Keratinocyte (primary cell): ENCODE data around the gene SLC66A2. TPM values are rescaled to one million over a fixed set of nuclear protein-coding genes. Genes with fewer than 3 reads are reported as not detected.

ENCODE experiments used
- DNase-seq: peaks from one replicate; pipeline ENCODE4 v3.0.0-alpha.2; 2011; ENCODE audit warnings: low read depth, missing footprints, low spot score
- FAIRE-seq: peaks from 2 replicates; lab custom pipeline; 2011; peaks lifted over from hg19 to GRCh38; lab: Jason Lieb, UNC
- H2AFZ ChIP-seq: 2 replicates; pipeline ENCODE4 v1.6.0; 2012; ENCODE audit warnings: low read length, control low read depth, inconsistent platforms; ENCODE audit not compliant: control insufficient read depth
- H3K27ac ChIP-seq: 2 replicates; pipeline ENCODE4 v1.5.1; 2011; ENCODE audit warnings: low read length; ENCODE audit not compliant: control insufficient read depth, insufficient read depth
- H3K27me3 ChIP-seq: 3 replicates; pipeline ENCODE4 v1.6.0; 2011; ENCODE audit warnings: low read length; ENCODE audit not compliant: control insufficient read depth, insufficient read depth; ENCODE audit errors: extremely low read depth
- H3K36me3 ChIP-seq, 2 experiments: 2 replicates in 1 of 2; 3 replicates in 1 of 2; pipeline ENCODE4 v1.5.1; 2011; ENCODE audit warnings: low read length in 2 of 2, mild to moderate bottlenecking in 1 of 2; ENCODE audit not compliant: control insufficient read depth in 2 of 2, insufficient read depth in 2 of 2; ENCODE audit errors: extremely low read depth in 1 of 2
- H3K4me1 ChIP-seq: 3 replicates; pipeline ENCODE4 v1.5.1; 2011; ENCODE audit warnings: low read length; ENCODE audit not compliant: control insufficient read depth, insufficient read depth; ENCODE audit errors: extremely low read depth
- H3K4me2 ChIP-seq: 3 replicates; pipeline ENCODE4 v1.6.0; 2011; ENCODE audit warnings: low read depth, low read length; ENCODE audit not compliant: control insufficient read depth, insufficient read depth; ENCODE audit errors: extremely low read depth
- H3K4me3 ChIP-seq, 3 experiments: fragments of 200-600 bp in 1 of 3; sonication (generic) in 1 of 3; 2 replicates in 2 of 3; 3 replicates in 1 of 3; pipeline ENCODE4 v1.5.1; 2011 to 2016; ENCODE audit warnings: low read length in 3 of 3, mild to moderate bottlenecking in 3 of 3, control low read depth in 2 of 3, inconsistent platforms in 1 of 3, low read depth in 1 of 3, mixed read lengths in 1 of 3, mixed run types in 1 of 3, moderate library complexity in 1 of 3; ENCODE audit not compliant: control insufficient read depth in 2 of 3, insufficient read depth in 2 of 3; ENCODE audit errors: extremely low read depth in 1 of 3
- H3K79me2 ChIP-seq: 2 replicates; pipeline ENCODE4 v1.6.0; 2012; ENCODE audit warnings: low read length; ENCODE audit not compliant: control insufficient read depth, insufficient read depth
- H3K9ac ChIP-seq: 3 replicates; pipeline ENCODE4 v1.6.0; 2011; ENCODE audit warnings: low read length; ENCODE audit not compliant: control insufficient read depth, insufficient read depth; ENCODE audit errors: extremely low read depth
- H3K9me1 ChIP-seq: 3 replicates; pipeline ENCODE4 v1.6.0; 2011; ENCODE audit warnings: low read length; ENCODE audit not compliant: control insufficient read depth, insufficient read depth; ENCODE audit errors: extremely low read depth
- H3K9me3 ChIP-seq: 2 replicates; pipeline ENCODE4 v1.5.1; 2012; ENCODE audit warnings: low read depth, low read length; ENCODE audit not compliant: control insufficient read depth
- H4K20me1 ChIP-seq: 3 replicates; pipeline ENCODE4 v1.6.0; 2011; ENCODE audit warnings: low read length; ENCODE audit not compliant: control insufficient read depth, insufficient read depth; ENCODE audit errors: extremely low read depth
- CTCF ChIP-seq, 3 experiments: IDR thresholded peaks in 1 of 3; conservative IDR thresholded peaks in 1 of 3; optimal IDR thresholded peaks in 1 of 3; 2 replicates in 2 of 3; 3 replicates in 1 of 3; pipeline versions ENCODE3 to v1.5.1; 2011; ENCODE audit warnings: low read length in 3 of 3, mild to moderate bottlenecking in 3 of 3, moderate library complexity in 2 of 3, control low read depth in 1 of 3, inconsistent platforms in 1 of 3; ENCODE audit not compliant: insufficient read depth in 2 of 3; ENCODE audit errors: extremely low read depth in 1 of 3
- EZH2 ChIP-seq: IDR thresholded peaks from one replicate; pipeline ENCODE4 v1.6.1; 2012; ENCODE audit warnings: inconsistent platforms, mild to moderate bottlenecking, low read length, moderate library complexity
- dilution Hi-C: fragments of 300-500 bp; cut with MboI; formaldehyde crosslinking; loops from one replicate; pipeline ENCODE4 v1.7.0; 2020; ENCODE audit warnings: low sequenced_read_pairs; ENCODE audit not compliant: extremely low pct_ligation_motif_present
- polyA plus RNA-seq, 5 experiments: library from polyadenylated mRNA; depleted of rRNA in 3 of 5; stranded (reverse) in 3 of 5; stranded (forward) in 1 of 5; unstranded in 1 of 5; fragments of >200 nt; gene quantifications; 1 replicate in 1 of 5; 2 replicates in 3 of 5; 3 replicates in 1 of 5; pipeline versions ENCODE4 v1.2.1 to v1.2.3, GENCODE V29; 2011 to 2012; ENCODE audit warnings: missing spikeins in 2 of 5, low read depth in 1 of 5, low replicate concordance in 1 of 5

The SLC66A2 gene
- polyA plus RNA-seq, 1 donor (not counting 4 experiments of a cell fraction or from before 2014, with no cell fraction given), result 16.3 TPM

DNA sequence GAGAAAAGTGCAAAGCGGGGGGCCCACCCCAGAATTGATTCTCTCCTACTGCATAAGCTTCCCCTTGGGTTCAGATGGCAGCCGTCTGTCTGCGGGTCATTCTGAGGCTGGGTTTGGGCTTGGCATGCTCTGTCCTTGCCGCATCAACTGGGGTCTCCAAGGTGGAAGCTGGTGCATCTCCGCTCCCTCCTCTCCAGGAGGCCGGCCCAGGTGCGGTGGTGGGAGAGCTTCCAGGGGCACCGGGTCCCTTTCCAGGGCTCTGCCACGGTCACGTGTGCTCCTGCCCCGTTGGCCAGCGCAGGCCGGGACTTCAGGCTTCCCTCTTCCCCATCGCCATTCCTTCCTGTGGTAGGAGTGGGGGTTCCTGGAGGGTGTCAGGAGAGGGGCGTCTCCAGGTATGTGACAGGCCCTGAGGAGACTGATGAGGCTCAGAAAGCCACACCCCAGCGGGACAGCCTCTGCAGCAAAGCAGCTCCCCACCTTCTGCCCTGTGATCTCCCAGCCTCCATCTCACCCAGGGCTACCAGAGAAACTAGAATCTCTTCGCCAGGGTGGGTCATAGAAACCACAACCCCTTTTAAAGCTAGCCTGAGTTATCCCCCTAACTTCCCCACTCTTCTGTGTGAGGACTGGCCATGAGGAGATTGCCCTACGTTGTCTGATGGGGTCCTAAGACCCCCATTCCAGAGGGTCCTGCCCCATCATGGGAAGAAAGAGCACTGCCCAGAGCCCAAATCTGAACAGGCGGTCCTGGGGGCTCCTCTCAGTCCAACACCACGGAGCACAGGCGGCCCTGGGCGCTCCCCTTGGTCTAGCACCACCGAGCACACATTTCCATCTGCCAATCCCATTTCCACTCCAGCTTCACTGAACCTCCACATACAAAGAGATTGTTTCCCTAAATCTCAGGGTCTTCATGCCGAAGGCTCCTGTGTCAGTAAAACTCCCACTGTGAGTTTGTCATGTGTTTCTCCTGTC lies 76.6 kb downstream of the SLC66A2 start:
- dilution Hi-C loops, result no loop called here
- H3K27ac ChIP-seq, result no peak overlapping the region
- H3K79me2 ChIP-seq, result no peaks in the 10 kb centered on the region
- H2AFZ ChIP-seq, result no peak overlapping the region
- peaks cover 8% of the 10 kb centered on the region for H3K4me1 ChIP-seq
- H3K4me2 ChIP-seq, result no peak overlapping the region
- no peak overlapping the region for H3K9ac ChIP-seq
- FAIRE-seq (no peak), DNase-seq (no peak)
- H3K36me3 ChIP-seq, result no peaks in the 10 kb centered on the region
- no peaks in the 10 kb centered on the region for H3K9me3 ChIP-seq
- no peak for TF ChIP-seq CTCF (optimal IDR thresholded peaks at IDR 0.05 in 1 of 3, IDR thresholded peaks at IDR 0.05 in 1 of 3, conservative IDR thresholded peaks at IDR 0.05 in 1 of 3; ENCODE audit: extremely low read depth in 1 of 3, insufficient read depth in 2 of 3, low read length in 3 of 3)
- TF ChIP-seq EZH2, result no peak
- H4K20me1 ChIP-seq, result no peaks in the 10 kb centered on the region
- no peak overlapping the region for H3K4me3 ChIP-seq
- no peaks in the 10 kb centered on the region for H3K9me1 ChIP-seq
- H3K27me3 ChIP-seq, result peaks cover 31% of the 10 kb centered on the region

- H3K27me3 ChIP-seq, result peaks cover 31% of the 10 kb centered on the region
- no peaks in the 10 kb centered on the region for H4K20me1 ChIP-seq
- no peaks in the 10 kb centered on the region for H3K9me3 ChIP-seq
- H3K36me3 ChIP-seq, result no peaks in the 10 kb centered on the region
- FAIRE-seq, result no peak
- H3K4me2 ChIP-seq, result no peak overlapping the region
- no peak overlapping the region for H3K4me3 ChIP-seq
- no peaks in the 10 kb centered on the region for H3K79me2 ChIP-seq
- no peak for DNase-seq
- no peak overlapping the region for H2AFZ ChIP-seq
- dilution Hi-C loops, result no loop called here
- H3K9ac ChIP-seq, result no peak overlapping the region
- H3K4me1 ChIP-seq, result peaks cover 8% of the 10 kb centered on the region
- no peak for TF ChIP-seq CTCF (optimal IDR thresholded peaks at IDR 0.05 in 1 of 3, IDR thresholded peaks at IDR 0.05 in 1 of 3, conservative IDR thresholded peaks at IDR 0.05 in 1 of 3; ENCODE audit: extremely low read depth in 1 of 3, insufficient read depth in 2 of 3, low read length in 3 of 3)
- TF ChIP-seq EZH2, result no peak
- H3K27ac ChIP-seq, result no peak overlapping the region
- H3K9me1 ChIP-seq, result no peaks in the 10 kb centered on the region
These were observed 77.9 kb downstream of the SLC66A2 start for GRCh38 chr18:79873449-79874110.
